ENCODE measurements around the gene MRLN.

DNA sequence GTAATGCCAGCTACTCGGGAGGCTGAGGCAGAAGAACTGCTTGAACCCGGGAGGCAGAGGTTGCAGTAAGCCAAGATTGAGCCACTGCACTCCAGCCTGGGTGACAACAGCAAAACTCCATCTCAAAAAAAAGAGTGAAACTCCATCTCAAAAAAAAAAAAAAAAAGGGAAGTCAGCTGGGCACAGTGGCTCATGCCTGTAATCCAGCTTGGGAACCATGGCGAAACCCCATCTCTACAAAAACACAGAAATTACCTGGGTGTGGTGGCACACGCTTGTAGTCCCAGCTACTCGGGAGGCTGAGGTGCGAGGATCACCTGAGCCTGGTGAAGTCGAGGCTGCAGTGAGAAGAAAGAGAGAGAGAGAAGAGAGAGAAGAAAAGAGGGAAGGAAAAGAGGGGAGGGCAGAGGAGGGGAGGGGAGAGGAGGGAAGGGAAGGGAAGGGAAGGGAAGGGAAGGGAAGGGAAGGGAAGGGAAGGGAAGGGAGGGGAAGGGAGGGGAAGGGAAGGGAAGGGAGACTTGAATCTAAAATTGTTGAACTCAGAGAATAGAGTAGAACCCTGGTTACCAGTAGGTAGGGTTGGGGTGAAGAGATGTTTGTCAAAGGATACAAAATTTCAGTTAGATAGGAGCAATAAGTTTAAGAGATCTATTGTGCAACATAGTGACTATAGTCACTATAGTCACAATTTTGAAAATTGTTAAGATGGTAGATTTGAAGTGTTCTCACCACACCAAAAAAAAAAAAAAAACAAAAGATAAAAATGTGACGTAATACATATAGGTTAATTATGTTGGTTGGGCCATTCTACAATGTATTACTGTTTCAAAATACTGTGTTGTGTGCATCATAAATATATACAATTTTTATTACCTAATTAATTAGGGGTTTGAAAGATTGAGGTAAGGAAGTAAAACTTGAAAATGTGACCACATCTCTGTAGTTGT is 46.1 kb downstream of the MRLN start:
- TF ChIP-seq EP300 (IDR thresholded peaks at IDR 0.05) (no peak), CTCF (IDR thresholded peaks at IDR 0.05) (no peak), POLR2A (IDR thresholded peaks at IDR 0.05) (no peak), POLR2AphosphoS5 (IDR thresholded peaks at IDR 0.05) (no peak)

Measured in gastroesophageal sphincter (tissue), 3 donors.